Measurements from ENCODE around the gene BCL6.

BCL6 gene

GRCh38 chr3:187746442-187747281 is 1.4 kb upstream of the BCL6 start:
- TF ChIP-seq ZFP3 (CRISPR knock-in tag; IDR thresholded peaks at IDR 0.05) (no peak), ZFP30 (CRISPR knock-in tag; IDR thresholded peaks at IDR 0.05) (no peak), TCF4 (CRISPR knock-in tag; IDR thresholded peaks at IDR 0.05; ENCODE audit: borderline replicate concordance) (no peak), BACH2 (CRISPR knock-in tag; IDR thresholded peaks at IDR 0.05; ENCODE audit: borderline replicate concordance) (no peak), PPARA (CRISPR knock-in tag; IDR thresholded peaks at IDR 0.05; ENCODE audit: borderline replicate concordance) (no peak), ZNF565 (CRISPR knock-in tag; conservative IDR thresholded peaks at IDR 0.05; ENCODE audit: low read depth) (no peak), ZNF8 (CRISPR knock-in tag; IDR thresholded peaks at IDR 0.05) (no peak), ZC3H10 (CRISPR knock-in tag; IDR thresholded peaks at IDR 0.05) (no peak), ZNF70 (CRISPR knock-in tag; IDR thresholded peaks at IDR 0.05) (no peak), SNAI2 (CRISPR knock-in tag; IDR thresholded peaks at IDR 0.05) (no peak), RARB (CRISPR knock-in tag; IDR thresholded peaks at IDR 0.05) (no peak), POU6F1 (CRISPR knock-in tag; IDR thresholded peaks at IDR 0.05; ENCODE audit: borderline replicate concordance, low read depth) (no peak), TOX (CRISPR knock-in tag; IDR thresholded peaks at IDR 0.05; ENCODE audit: borderline replicate concordance) (no peak), CSDC2 (CRISPR knock-in tag; IDR thresholded peaks at IDR 0.05) (no peak), GLIS3 (CRISPR knock-in tag; IDR thresholded peaks at IDR 0.05) (no peak), OSR1 (CRISPR knock-in tag; IDR thresholded peaks at IDR 0.05) (no peak)
- TF ChIP-seq, protein P1, sequence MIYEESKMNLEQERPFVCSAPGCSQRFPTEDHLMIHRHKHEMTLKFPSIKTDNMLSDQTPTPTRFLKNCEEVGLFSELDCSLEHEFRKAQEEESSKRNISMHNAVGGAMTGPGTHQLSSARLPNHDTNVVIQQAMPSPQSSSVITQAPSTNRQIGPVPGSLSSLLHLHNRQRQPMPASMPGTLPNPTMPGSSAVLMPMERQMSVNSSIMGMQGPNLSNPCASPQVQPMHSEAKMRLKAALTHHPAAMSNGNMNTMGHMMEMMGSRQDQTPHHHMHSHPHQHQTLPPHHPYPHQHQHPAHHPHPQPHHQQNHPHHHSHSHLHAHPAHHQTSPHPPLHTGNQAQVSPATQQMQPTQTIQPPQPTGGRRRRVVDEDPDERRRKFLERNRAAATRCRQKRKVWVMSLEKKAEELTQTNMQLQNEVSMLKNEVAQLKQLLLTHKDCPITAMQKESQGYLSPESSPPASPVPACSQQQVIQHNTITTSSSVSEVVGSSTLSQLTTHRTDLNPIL (CRISPR knock-in tag; IDR thresholded peaks at IDR 0.05; ENCODE audit: low read depth) = no peak
- TF ChIP-seq, protein P2, sequence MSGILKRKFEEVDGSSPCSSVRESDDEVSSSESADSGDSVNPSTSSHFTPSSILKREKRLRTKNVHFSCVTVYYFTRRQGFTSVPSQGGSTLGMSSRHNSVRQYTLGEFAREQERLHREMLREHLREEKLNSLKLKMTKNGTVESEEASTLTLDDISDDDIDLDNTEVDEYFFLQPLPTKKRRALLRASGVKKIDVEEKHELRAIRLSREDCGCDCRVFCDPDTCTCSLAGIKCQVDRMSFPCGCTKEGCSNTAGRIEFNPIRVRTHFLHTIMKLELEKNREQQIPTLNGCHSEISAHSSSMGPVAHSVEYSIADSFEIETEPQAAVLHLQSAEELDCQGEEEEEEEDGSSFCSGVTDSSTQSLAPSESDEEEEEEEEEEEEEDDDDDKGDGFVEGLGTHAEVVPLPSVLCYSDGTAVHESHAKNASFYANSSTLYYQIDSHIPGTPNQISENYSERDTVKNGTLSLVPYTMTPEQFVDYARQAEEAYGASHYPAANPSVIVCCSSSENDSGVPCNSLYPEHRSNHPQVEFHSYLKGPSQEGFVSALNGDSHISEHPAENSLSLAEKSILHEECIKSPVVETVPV (CRISPR knock-in tag; IDR thresholded peaks at IDR 0.05) = no peak
- ATAC-seq = no peak

GRCh38 chr3:187746059-187746441 is 782 bp upstream of the BCL6 start:
- ATAC-seq = no peak
- no peak for TF ChIP-seq ZNF70 (CRISPR knock-in tag; IDR thresholded peaks at IDR 0.05)
- no peak for TF ChIP-seq OSR1 (CRISPR knock-in tag; IDR thresholded peaks at IDR 0.05)
- TF ChIP-seq ZFP3 (CRISPR knock-in tag; IDR thresholded peaks at IDR 0.05) = no peak
- TF ChIP-seq, protein P1 (CRISPR knock-in tag; IDR thresholded peaks at IDR 0.05; ENCODE audit: low read depth) = no peak
- no peak for TF ChIP-seq BACH2 (CRISPR knock-in tag; IDR thresholded peaks at IDR 0.05; ENCODE audit: borderline replicate concordance)
- no peak for TF ChIP-seq ARNTL (CRISPR knock-in tag; IDR thresholded peaks at IDR 0.05; ENCODE audit: borderline replicate concordance, low read depth)
- no peak for TF ChIP-seq ZC3H10 (CRISPR knock-in tag; IDR thresholded peaks at IDR 0.05)
- TF ChIP-seq RARB (CRISPR knock-in tag; IDR thresholded peaks at IDR 0.05) = no peak

- ATAC-seq = peak; percentile 18
- TF ChIP-seq ZNF565 (CRISPR knock-in tag; conservative IDR thresholded peaks at IDR 0.05; ENCODE audit: low read depth) = no peak
- no peak for TF ChIP-seq ISL1 (CRISPR knock-in tag; IDR thresholded peaks at IDR 0.05)
- no peak for TF ChIP-seq POU6F1 (CRISPR knock-in tag; IDR thresholded peaks at IDR 0.05; ENCODE audit: borderline replicate concordance, low read depth)
- TF ChIP-seq ESRRG (CRISPR knock-in tag; IDR thresholded peaks at IDR 0.05) = no peak
- no peak for TF ChIP-seq RARB (CRISPR knock-in tag; IDR thresholded peaks at IDR 0.05)
- TF ChIP-seq, protein P3, sequence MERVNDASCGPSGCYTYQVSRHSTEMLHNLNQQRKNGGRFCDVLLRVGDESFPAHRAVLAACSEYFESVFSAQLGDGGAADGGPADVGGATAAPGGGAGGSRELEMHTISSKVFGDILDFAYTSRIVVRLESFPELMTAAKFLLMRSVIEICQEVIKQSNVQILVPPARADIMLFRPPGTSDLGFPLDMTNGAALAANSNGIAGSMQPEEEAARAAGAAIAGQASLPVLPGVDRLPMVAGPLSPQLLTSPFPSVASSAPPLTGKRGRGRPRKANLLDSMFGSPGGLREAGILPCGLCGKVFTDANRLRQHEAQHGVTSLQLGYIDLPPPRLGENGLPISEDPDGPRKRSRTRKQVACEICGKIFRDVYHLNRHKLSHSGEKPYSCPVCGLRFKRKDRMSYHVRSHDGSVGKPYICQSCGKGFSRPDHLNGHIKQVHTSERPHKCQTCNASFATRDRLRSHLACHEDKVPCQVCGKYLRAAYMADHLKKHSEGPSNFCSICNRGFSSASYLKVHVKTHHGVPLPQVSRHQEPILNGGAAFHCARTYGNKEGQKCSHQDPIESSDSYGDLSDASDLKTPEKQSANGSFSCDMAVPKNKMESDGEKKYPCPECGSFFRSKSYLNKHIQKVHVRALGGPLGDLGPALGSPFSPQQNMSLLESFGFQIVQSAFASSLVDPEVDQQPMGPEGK (CRISPR knock-in tag; IDR thresholded peaks at IDR 0.05; ENCODE audit: borderline replicate concordance) = peak; percentile 69; the same call in 1 of the 2 replicates
These were observed 808 bp downstream of the BCL6 start for GRCh38 chr3:187744169-187745151.
